GM19468 (cell line): ENCODE results near the gene TRMU.

Experiments used
- ATAC-seq: cut with Tn5 transposase; IDR thresholded peaks from one replicate; pipeline ENCODE4 v1.9.1; 2021; ENCODE audit warnings: mild to moderate bottlenecking, moderate library complexity, moderate number of reproducible peaks; ENCODE audit not compliant: unreplicated experiment; ENCODE audit errors: extremely low read depth

TRMU gene

DNA sequence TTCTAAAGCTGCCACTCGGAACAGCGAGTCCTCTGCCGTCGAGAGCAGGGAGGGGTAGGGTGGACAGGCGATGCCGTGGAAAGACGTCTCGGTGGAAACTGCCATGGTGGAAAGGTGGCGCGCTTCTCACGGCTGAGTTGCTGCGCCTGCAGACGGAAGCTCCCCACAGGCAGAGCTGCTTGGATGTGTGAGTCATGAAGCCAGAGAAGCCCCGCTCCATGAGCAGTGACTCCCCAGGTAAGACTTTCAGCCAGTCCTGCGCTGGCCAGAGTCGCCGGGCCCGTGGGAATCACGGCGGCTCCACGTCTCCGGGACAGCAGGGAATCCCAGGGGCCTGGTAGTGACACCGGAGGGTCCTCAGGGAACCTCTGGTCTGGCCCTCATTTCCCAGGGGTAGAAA, 4.0 kb upstream of the TRMU start:
- no peak for ATAC-seq

DNA sequence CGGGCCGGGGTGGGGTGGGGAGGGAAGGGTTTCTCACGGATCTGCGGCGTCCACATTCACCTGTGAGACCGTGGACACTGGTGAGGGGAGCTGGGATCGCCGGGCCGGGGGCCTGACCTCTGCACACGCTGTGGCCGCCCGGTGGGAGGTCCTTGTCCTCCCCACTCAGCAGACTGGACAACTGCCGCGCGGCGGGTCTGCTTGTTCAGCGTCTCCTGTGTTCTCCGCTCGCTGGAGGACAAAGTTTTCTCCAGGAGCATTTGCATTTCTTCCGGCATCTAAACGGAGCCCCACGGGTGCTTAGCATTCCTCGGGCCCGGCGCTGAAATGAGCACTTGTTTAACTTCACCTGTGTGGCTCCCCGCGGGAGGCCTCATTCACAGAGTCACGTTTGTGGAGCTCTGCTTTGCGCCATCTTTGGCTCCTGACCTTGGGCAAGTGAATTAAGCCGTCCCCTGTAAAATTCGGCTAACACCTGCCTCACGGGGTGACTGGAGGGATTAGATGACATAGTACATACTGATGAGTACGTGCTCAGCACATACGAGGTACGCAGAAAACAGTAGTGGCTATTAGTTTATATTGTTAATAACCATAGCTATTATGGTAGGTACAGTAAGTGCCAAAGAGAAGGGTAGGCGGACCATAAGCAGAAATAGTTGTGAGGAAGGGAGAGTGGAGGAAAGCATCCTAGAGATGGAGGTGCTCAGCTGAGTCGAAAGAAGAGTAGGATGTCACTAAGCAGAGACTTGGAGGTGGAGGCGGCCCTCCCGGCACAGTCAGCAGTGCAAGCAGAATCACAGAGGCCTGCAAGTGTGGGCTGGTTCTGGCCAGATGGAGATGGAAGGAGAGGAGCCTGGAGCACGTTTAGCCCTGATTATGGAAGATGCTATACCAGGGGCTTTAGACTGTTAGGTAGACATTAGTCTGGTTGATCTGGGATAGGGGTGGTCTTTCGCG, 885 bp downstream of the TRMU start:
- ATAC-seq, result no peak

DNA sequence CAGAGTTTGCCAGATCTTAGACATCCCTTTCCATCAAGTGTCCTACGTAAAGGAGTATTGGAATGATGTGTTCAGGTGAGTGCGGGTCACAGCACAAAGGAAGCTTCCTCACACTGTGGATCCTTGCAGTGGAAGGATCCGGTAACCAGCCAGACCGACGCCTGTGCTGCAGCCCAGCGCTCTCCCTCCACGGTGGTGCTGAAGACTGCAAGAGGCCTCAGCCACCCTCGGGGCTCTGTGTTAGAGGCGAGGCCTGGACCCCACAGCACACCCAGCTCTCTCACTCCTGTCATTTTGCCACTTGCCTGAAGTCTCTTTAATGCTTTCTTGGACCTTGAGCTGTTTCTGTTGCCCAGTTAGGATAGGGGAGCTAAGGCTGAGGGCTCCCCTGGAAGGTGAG, 2.4 kb downstream of the TRMU start:
- no peak for ATAC-seq

DNA sequence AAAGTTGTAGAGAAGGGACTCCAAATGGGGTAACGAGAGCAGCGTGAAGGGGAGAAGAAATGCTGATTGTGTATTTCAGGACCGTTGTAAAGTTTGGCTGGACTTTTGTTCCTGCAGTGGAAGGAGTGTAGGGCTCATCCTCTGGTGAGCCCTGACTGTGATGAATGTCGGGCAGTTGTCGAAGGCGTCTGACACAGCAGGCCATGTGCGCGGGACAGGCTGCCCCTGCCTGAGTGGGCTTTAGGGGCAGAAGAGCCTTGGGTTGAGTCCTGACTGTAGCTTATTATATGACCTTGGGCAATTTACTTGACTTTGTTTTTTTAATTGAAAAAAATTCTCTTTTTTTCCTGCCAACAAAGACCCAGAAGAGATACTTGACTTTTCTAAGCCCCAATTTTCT, 3.1 kb downstream of the TRMU start:
- ATAC-seq, result no peak

DNA sequence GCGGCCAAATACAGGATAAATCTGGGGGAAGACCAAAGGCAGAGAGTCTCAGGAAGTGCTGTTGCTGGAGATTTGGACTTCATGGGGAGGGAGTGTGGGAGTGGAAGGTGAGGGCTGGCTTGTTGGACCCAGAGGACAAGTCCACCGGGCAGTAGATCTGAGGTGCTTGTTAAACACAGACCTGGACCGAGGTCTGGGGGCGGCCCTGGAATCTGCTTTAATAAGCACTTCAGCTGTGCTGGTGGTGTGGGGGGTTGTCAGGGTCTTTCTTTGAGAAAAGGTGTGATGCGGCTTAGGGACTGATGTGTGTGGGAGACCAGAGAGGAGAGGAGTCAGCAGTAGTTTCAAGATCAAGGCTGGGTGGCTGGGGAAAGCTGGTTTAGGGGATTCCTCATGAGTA, 4.4 kb downstream of the TRMU start:
- no peak for ATAC-seq

- no peak for ATAC-seq
These were observed 5.2 kb downstream of the TRMU start for GRCh38 chr22:46340676-46341075.

DNA sequence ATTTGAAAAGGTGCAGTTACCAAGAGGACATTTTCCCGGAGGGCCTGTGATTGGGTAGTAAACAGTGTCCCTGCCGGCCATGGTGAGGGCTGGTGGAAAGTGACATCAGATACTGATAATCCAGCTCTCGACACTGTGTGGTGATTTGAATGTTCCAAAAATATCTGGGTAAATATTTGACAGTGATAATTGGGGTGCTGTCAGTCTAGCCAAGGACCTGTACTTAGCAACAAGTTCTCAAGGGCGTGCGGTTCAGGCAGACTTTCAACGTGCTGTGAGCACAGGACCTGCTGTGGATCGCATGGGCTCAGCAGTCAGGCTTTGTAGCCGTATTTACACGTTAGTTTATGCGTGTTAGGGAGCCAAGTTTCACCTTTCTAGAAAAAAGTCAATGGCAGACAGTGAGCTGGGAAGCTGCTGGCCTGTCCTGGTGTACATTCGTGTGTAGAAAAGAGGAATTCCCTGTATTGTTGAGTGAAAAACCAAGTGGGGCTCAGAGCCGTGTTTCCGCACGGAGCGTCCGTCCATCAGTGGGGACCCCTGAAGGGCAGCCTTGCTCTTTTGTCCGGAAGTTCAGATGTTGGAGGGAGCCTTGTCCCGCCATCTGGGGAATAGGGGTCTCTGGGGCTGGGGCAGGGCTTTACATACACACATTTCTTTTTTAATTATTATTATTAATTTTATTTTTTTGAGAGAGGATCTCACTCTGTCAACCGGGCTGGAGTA, 11.3 kb downstream of the TRMU start:
- ATAC-seq, result no peak

DNA sequence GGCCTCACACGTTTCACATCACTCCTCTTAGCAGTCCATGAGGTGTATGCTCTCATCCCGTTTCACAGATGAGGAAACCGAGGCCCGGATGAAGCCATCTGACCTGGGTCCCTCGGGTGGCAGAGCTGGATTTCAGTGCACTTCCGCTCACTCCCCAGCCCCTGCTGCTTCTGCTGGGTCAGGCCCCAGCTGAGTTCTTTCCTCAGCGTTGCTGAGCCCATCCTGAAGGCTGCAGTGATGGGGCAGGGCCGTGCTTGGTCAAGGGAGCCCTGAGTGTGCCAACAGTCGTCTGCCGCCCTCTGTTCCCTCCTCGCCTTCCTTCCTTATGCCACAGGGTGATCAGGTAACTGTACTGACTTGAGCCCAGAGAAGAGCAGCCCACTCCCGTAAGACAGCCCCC, 12.1 kb downstream of the TRMU start:
- no peak for ATAC-seq

- no peak for ATAC-seq
These were observed 12.7 kb downstream of the TRMU start for GRCh38 chr22:46348099-46348695.

DNA sequence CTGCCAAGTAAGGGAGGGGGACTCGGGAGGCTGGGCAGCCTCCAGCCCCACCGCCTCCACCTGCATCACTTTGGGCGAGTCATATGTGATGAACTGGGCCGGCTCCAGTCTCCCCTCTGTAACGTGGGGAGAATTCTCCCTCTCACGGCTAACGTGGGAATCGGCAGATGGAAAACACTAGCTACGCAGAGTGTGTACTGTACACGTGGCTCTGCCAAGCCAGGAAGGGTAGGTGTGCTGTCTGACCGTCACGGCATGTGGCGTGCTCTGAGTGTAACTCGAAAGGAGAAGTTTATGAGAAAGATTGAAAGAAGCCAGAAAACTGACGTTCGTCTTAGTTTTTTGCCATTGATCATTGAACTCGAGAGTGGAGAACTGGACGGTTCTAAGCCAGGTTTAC, 13.7 kb downstream of the TRMU start:
- ATAC-seq, result no peak

GRCh38 chr22:46349681-46350080, 14.2 kb downstream of the TRMU start:
- no peak for ATAC-seq

DNA sequence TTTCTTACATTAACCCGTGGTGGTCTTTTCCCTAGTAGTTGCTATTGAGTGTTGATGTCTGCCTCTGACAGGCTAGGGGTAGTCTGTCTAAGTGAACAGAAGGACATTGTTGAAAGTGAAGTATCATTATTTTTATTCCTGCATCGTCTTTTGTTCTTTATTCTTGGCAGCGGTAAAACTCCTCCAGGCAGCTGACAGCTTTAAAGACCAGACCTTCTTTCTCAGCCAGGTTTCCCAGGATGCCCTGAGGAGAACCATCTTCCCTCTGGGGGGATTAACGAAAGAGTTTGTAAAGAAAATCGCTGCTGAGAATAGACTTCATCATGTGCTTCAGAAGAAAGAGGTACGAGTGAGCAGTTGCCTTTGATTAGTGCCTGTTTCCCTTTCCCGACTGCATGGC, 14.6 kb downstream of the TRMU start:
- ATAC-seq, result no peak

DNA sequence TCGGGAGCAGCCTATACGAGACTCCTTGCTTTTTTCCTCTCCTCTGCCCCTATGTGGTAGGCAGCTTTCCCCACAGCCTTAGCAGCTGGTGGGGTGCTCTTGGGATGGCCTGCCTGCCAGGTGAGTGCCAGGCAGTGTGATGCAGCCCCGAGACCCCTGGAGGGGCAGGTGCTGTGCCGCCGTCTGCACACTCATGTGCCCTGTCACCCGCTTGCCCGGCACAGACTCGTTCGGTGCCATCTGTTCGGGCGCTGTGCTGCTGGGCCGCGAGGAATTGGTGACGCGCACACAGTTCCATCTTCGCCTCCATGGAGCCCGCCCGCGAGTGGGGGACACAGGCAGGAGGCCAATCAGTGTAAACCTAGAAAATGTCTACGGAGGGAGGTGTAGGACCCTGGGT, 15.1 kb downstream of the TRMU start:
- ATAC-seq, result no peak

DNA sequence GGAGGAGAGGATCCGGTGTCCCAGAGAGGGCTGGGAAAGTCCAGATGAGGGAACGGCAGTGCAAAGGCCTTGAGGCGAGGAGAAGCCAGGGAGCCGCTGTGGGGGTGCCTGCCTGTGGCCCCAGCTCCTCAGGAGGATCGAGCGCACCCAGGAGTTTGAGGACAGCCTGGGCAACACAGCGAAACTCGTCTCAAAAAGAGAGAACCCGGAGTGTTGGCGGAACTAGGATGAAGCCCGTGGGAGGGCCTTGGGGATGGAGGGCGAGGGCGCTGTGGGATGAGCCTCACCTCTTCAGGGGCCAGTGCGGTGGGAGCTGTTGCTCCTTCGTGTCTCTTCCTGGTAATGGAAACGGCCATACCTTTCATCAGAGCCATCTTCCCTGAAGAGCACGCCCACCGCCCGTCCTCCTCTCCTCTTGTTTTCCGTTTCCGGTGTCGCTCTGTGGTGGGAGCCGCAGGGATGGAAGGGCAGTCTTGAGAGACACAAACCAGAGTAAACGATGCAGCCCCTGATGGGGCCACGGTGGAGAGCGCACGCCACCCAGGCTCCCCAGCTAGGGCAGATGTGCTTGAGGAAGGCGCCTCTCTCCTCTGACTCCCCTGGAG, 15.7 kb downstream of the TRMU start:
- no peak for ATAC-seq

DNA sequence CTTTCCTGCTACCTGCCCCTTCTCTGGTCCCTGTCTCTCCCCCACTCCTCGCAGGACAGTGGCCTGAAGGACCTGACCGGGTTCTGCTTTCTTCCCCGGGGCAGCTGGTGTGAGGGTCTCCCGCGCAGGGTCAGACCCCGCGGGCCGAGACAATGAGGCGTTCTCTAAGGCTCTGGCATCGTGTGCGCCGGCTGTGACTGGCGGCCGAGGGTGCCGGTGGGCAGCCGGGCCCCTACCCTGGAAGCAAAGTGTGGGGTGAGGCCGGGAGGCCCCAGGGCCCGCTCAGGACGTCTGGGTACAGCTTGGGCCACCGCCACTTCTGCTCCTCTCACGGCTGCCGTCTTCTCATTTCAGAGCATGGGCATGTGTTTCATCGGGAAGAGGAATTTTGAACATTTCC, 16.3 kb downstream of the TRMU start:
- no peak for ATAC-seq

DNA sequence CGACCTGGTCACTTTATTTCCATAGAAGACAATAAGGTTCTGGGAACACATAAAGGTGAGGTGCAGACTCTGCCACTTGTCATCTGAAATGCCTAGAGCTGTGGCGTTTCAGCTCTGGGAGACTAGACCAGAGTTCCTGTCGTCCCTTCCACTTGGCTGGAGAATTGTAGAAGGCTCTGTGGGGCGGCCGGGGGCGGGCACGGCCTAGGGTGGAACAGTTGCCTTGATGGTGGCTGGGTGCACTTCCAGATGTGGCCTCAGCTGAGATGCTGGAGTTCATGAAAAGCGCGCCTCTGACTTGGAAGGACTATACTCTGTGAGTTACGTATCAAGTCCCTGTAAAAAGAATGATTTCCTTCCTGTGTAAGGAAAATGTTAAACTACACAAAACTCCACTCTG, 16.8 kb downstream of the TRMU start:
- no peak for ATAC-seq

- no peak for ATAC-seq
These were observed 17.3 kb downstream of the TRMU start for GRCh38 chr22:46352691-46353386.

DNA sequence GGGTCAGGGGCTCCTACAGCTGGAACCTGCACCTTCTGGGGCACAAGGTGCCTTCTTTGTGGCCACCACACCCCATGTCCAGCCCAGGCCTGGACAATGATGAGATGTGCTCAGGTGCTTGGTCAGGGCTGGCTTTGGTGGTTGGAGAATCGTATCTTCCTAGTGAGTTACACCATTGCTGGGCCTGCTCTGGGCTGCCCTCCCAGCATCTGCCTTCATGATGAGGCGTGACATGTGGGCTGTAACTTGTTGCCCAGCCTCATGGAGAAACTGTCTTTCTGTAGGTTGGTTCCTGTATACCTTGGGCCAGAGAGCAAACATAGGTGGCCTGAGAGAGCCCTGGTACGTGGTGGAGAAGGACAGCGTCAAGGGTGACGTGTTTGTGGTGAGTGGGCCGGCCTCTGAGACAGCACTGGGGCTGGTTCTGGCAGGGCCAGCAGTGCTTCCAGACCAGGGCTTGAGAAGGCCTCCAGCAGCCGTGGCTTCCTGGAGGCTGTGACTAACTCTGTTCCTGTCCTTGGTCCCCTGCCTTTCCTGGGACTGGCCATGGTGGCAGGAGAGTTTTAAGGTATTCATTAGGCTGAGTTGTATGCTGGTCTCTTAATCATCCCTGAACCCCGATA, 18.1 kb downstream of the TRMU start:
- ATAC-seq, result no peak

DNA sequence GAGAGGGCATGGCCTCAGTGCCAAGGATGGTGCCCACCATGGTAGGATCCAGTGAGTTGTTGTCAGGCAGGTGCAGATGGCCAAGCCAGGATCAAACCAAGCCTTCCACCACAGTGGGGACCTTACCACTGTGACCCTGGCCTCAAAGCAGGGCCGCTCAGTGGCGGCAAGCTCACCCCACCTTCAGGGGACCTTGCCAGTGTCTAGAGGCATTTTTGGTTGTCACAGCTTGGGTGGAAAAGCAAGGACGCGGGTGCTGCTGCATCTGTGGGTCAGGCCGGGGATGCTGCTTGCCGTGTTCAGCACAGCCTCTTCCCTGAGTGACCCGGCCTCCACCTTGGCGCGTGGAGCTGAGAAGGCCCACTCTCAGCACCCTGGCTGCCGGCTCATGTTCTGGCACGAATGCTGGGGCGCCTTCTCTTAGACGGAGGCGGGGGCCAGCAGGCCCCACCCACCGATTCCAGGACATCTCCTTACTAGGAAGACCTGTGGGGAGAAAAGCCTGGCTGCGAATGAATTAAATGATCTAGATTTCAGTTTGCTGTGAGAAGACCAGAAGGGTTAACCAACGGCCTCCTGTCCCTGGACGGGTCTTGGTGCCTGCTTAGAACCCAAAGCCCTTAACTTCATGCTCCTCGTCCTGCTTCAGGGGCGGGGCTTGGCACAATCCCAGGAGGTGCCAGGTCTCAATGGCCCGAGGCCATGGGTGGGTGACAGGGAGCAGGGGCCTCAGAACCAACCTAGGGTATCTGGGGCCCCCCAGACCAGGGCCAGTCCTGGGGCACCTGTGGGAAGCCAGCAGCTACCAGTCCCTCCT, 18.9 kb downstream of the TRMU start:
- no peak for ATAC-seq
